Parathyroid adenoma (tissue), 2 donors: ENCODE measurements around the gene CPLX3.

Experiments used
- H2AFZ ChIP-seq: fragments of 300-600 bp; sonication (generic); one replicate; pipeline ENCODE4 v1.7.0; 2017; ENCODE audit warnings: antibody characterized with exemption, mild to moderate bottlenecking
- H3K27ac ChIP-seq: fragments of 300-600 bp; sonication (generic); one replicate; pipeline ENCODE4 v1.7.0; 2017
- H3K27me3 ChIP-seq: fragments of 300-600 bp; sonication (generic); one replicate; pipeline ENCODE4 v1.7.0; 2017; ENCODE audit warnings: low read length; ENCODE audit not compliant: control insufficient read depth, insufficient read depth
- H3K36me3 ChIP-seq: fragments of 300-600 bp; sonication (generic); one replicate; pipeline ENCODE4 v1.7.0; 2017; ENCODE audit warnings: low read length; ENCODE audit not compliant: control insufficient read depth, insufficient read depth
- H3K4me1 ChIP-seq: fragments of 300-600 bp; sonication (generic); one replicate; pipeline ENCODE4 v1.7.0; 2017; ENCODE audit warnings: control low read depth
- H3K4me2 ChIP-seq: fragments of 300-600 bp; sonication (generic); one replicate; pipeline ENCODE4 v1.7.0; 2017; ENCODE audit warnings: low read length
- H3K4me3 ChIP-seq: fragments of 300-600 bp; sonication (generic); one replicate; pipeline ENCODE4 v1.7.0; 2017; ENCODE audit warnings: low read depth, low read length
- H3K79me2 ChIP-seq: fragments of 300-600 bp; sonication (generic); one replicate; pipeline ENCODE4 v1.7.0; 2017; ENCODE audit warnings: control low read depth
- H3K9ac ChIP-seq: fragments of 300-600 bp; sonication (generic); one replicate; pipeline ENCODE4 v1.7.0; 2017; ENCODE audit warnings: mild to moderate bottlenecking
- H3K9me3 ChIP-seq: fragments of 300-600 bp; sonication (generic); one replicate; pipeline ENCODE4 v1.7.0; 2017; ENCODE audit warnings: low read length; ENCODE audit not compliant: control insufficient read depth
- CTCF ChIP-seq: fragments of 300-600 bp; sonication (generic); IDR thresholded peaks from one replicate; pipeline ENCODE4 v1.7.0; 2017; ENCODE audit warnings: antibody characterized with exemption, mild to moderate bottlenecking
- donor health status: primary hyperparathyroidism.

The CPLX3 gene

GRCh38 chr15:74816624-74817369 lies 9.6 kb upstream of the CPLX3 start:
- H3K36me3 ChIP-seq: no peaks in the 10 kb centered on the region
- no peak for TF ChIP-seq CTCF
- no peaks in the 10 kb centered on the region for H3K79me2 ChIP-seq
- no peaks in the 10 kb centered on the region for H3K9me3 ChIP-seq
- no peak overlapping the region for H3K4me2 ChIP-seq
- no peak overlapping the region for H3K9ac ChIP-seq
- H3K4me3 ChIP-seq: no peak overlapping the region
- H3K27ac ChIP-seq: peak overlapping the region; percentile 63
- peak overlapping the region; percentile 50 for H2AFZ ChIP-seq
- no peaks in the 10 kb centered on the region for H3K27me3 ChIP-seq
- peaks cover 21% of the 10 kb centered on the region for H3K4me1 ChIP-seq

GRCh38 chr15:74817370-74817737 lies 9.1 kb upstream of the CPLX3 start:
- Histone ChIP-seq H3K27me3 (no peaks in the 10 kb centered on the region), H2AFZ (peak overlapping the region; percentile 50), H3K4me3 (no peak overlapping the region), H3K36me3 (no peaks in the 10 kb centered on the region), H3K4me1 (peaks cover 21% of the 10 kb centered on the region), H3K9me3 (no peaks in the 10 kb centered on the region), H3K9ac (no peak overlapping the region), H3K4me2 (peak overlapping the region; percentile 49), H3K27ac (peak overlapping the region; percentile 63), H3K79me2 (no peaks in the 10 kb centered on the region)
- peak; percentile 76 for TF ChIP-seq CTCF

- no peaks in the 10 kb centered on the region for H3K9me3 ChIP-seq
- H3K9ac ChIP-seq: no peak overlapping the region
- no peaks in the 10 kb centered on the region for H3K27me3 ChIP-seq
- peaks cover 21% of the 10 kb centered on the region for H3K4me1 ChIP-seq
- H3K4me3 ChIP-seq: no peak overlapping the region
- H2AFZ ChIP-seq: no peak overlapping the region
- no peaks in the 10 kb centered on the region for H3K79me2 ChIP-seq
- TF ChIP-seq CTCF: no peak
- no peaks in the 10 kb centered on the region for H3K36me3 ChIP-seq
- no peak overlapping the region for H3K4me2 ChIP-seq
- no peak overlapping the region for H3K27ac ChIP-seq
These were observed 6.4 kb upstream of the CPLX3 start for GRCh38 chr15:74820056-74820455.

- Histone ChIP-seq H3K4me1 (peaks cover 16% of the 10 kb centered on the region), H3K4me2 (no peak overlapping the region), H3K9ac (no peak overlapping the region), H3K4me3 (no peak overlapping the region), H2AFZ (peak overlapping the region; percentile 50), H3K9me3 (no peaks in the 10 kb centered on the region), H3K27me3 (no peaks in the 10 kb centered on the region), H3K79me2 (no peaks in the 10 kb centered on the region), H3K27ac (peak overlapping the region; percentile 57), H3K36me3 (no peaks in the 10 kb centered on the region)
- TF ChIP-seq CTCF: no peak
These were observed 5.2 kb upstream of the CPLX3 start for GRCh38 chr15:74821091-74821789.

GRCh38 chr15:74821790-74822158 lies 4.7 kb upstream of the CPLX3 start:
- H3K4me2 ChIP-seq: no peak overlapping the region
- H3K9me3 ChIP-seq: no peaks in the 10 kb centered on the region
- H3K27ac ChIP-seq: no peak overlapping the region
- no peak overlapping the region for H3K9ac ChIP-seq
- H3K4me3 ChIP-seq: no peak overlapping the region
- no peaks in the 10 kb centered on the region for H3K79me2 ChIP-seq
- no peaks in the 10 kb centered on the region for H3K27me3 ChIP-seq
- peaks cover 16% of the 10 kb centered on the region for H3K4me1 ChIP-seq
- no peak for TF ChIP-seq CTCF
- H3K36me3 ChIP-seq: no peaks in the 10 kb centered on the region
- H2AFZ ChIP-seq: no peak overlapping the region
